Bladder microvascular endothelial cell (primary cell): ENCODE data around the gene WDFY2. TPM values are rescaled to one million over a fixed set of nuclear protein-coding genes. Genes with fewer than 3 reads are reported as not detected.

Source experiments
- total RNA-seq: library from RNA; depleted of rRNA; stranded (reverse); fragments of >200 nt; gene quantifications from 2 replicates; pipeline ENCODE4 v1.2.3, GENCODE V29; 2014

The WDFY2 gene, protein sequence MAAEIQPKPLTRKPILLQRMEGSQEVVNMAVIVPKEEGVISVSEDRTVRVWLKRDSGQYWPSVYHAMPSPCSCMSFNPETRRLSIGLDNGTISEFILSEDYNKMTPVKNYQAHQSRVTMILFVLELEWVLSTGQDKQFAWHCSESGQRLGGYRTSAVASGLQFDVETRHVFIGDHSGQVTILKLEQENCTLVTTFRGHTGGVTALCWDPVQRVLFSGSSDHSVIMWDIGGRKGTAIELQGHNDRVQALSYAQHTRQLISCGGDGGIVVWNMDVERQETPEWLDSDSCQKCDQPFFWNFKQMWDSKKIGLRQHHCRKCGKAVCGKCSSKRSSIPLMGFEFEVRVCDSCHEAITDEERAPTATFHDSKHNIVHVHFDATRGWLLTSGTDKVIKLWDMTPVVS
- total RNA-seq: 2.4 and 6.6 TPM in 2 replicates

GRCh38 chr13:51583875-51584730 lies at the start of gene WDFY2:
Gene WDFY2 (plus strand): TSS chr13:51584462. CDS start chr13:51584688, 226 bp downstream.

GRCh38 chr13:51803422-51804294 lies 219.4 kb downstream of the WDFY2 start, which contains the start of gene DHRS12:
Gene DHRS12 (minus strand): TSS chr13:51804163. CDS start chr13:51799659, 4,504 bp downstream.

Other genes with a start within 250 kb of the WDFY2 start
- not detected in 2 replicates for gene SERPINE3, start 244.8 kb upstream of the WDFY2 start, total RNA-seq
- gene INTS6, start 131.4 kb upstream of the WDFY2 start, total RNA-seq: 24.4 and 60.5 TPM in 2 replicates
- 5.3 and 5.9 TPM in 2 replicates for gene DHRS12, start 219.7 kb downstream of the WDFY2 start, total RNA-seq